Ascending aorta (tissue), 2 donors: ENCODE results near the gene PLPPR3. TPM values are rescaled to one million over a fixed set of nuclear protein-coding genes. Genes with fewer than 3 reads are reported as not detected.

Experiments used
- DNase-seq, 2 donors: peaks; one replicate each; pipeline ENCODE4 v3.0.0-alpha.2; 2019; ENCODE audit warnings: low spot score in 2 of 2
- H3K27ac ChIP-seq, 2 donors: fragments of 200-600 bp; sonication (generic); one replicate each; pipeline ENCODE4 v1.5.1; 2016 to 2017; ENCODE audit warnings: mild to moderate bottlenecking in 1 of 2
- H3K27me3 ChIP-seq: fragments of 200-600 bp; sonication (generic); one replicate; pipeline ENCODE4 v1.5.1; 2017
- H3K36me3 ChIP-seq, 2 donors: fragments of 200-600 bp; sonication (generic); one replicate each; pipeline ENCODE4 v1.5.1; 2016
- H3K4me1 ChIP-seq, 2 donors: fragments of 200-600 bp; sonication (generic); one replicate each; pipeline ENCODE4 v1.5.1; 2016 to 2017; ENCODE audit warnings: mild to moderate bottlenecking in 1 of 2
- H3K4me3 ChIP-seq, 2 donors: fragments of 200-600 bp; sonication (generic); one replicate each; pipeline ENCODE4 v1.5.1; 2016 to 2017; ENCODE audit warnings: mild to moderate bottlenecking in 1 of 2
- H3K9me3 ChIP-seq, 2 donors: fragments of 200-600 bp; sonication (generic); one replicate each; pipeline ENCODE4 v1.5.1; 2016
- intact Hi-C: fragments of 100-400 bp; cut with DNase I; formaldehyde crosslinking; loops from one replicate; pipeline ENCODE4 v1.15.1; 2023
- total RNA-seq: library from RNA; depleted of rRNA; stranded (reverse); fragments of >200 nt; gene quantifications from one replicate; pipeline ENCODE4 v1.1.0, GENCODE V29; 2016
- TF ChIP-seq, protein P1 (sequence below), 3 experiments: fragments of 200-600 bp in 2 of 3; fragments of 450-650 bp in 1 of 3; sonication (generic) in 2 of 3; IDR thresholded peaks; one replicate each; pipeline ENCODE4 v1.5.1; 2016 to 2019; ENCODE audit warnings: antibody characterized with exemption in 3 of 3, mild to moderate bottlenecking in 1 of 3, moderate library complexity in 1 of 3

Gene PLPPR3
- total RNA-seq, 1 donor from 2014 or later = not detected

DNA sequence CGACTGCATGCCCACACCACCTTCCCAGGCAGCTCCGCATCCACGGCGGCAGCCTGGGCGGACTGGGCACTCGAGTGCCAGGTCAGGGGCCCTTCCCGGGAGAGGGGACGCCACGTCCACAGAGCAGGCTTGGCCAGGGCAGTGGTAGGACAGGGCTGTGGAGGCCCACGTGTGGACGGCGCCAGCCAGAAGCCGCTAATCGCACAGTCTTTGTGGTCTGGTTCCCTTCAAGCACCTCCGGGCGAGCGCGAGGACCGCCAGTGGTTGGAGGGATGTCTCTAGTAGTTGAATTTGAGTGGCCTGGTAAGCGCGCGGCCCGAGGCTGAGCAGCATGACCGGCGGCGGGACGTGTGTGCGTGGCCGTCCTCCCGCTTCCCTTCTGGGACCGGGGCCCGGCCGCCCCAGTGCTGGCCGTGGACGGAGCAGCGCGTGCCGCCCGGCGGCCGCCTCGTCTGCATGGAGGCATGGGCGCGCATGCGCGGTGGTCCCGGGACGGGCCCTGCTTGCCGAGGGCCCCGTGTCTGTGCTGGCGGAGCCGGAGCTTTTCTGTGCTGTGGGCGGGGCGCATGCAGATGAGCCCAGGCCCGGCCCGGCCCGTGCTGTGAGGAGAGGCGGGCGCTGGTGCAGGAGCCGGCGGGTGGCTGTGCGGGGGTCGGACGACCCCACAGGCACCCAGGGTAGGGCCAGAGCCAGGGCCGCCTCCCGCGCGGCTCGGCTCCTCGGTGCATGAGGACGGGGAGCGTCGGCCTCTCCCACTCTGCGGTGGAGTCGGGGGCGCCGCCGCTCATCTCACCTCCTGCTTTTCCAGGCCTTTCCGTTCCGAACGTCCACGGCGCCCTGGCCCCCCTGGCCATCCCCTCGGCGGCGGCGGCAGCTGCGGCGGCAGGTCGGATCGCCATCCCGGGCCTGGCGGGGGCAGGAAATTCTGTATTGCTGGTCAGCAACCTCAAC lies 15.9 kb downstream of the PLPPR3 start:
- no peak overlapping the region for H3K4me3 ChIP-seq
- H3K9me3 ChIP-seq = no peaks in the 10 kb centered on the region
- no peaks in the 10 kb centered on the region for H3K27me3 ChIP-seq
- TF ChIP-seq, protein P1, sequence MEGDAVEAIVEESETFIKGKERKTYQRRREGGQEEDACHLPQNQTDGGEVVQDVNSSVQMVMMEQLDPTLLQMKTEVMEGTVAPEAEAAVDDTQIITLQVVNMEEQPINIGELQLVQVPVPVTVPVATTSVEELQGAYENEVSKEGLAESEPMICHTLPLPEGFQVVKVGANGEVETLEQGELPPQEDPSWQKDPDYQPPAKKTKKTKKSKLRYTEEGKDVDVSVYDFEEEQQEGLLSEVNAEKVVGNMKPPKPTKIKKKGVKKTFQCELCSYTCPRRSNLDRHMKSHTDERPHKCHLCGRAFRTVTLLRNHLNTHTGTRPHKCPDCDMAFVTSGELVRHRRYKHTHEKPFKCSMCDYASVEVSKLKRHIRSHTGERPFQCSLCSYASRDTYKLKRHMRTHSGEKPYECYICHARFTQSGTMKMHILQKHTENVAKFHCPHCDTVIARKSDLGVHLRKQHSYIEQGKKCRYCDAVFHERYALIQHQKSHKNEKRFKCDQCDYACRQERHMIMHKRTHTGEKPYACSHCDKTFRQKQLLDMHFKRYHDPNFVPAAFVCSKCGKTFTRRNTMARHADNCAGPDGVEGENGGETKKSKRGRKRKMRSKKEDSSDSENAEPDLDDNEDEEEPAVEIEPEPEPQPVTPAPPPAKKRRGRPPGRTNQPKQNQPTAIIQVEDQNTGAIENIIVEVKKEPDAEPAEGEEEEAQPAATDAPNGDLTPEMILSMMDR (IDR thresholded peaks at IDR 0.05) = no peak
- intact Hi-C loops = no loop called here
- H3K4me1 ChIP-seq = peaks cover 14 to 23% of the 10 kb centered on the region in 2 donors
- peaks cover 77 to 78% of the 10 kb centered on the region in 2 donors for H3K36me3 ChIP-seq
- H3K27ac ChIP-seq = no peak overlapping the region
- no peak for DNase-seq

DNA sequence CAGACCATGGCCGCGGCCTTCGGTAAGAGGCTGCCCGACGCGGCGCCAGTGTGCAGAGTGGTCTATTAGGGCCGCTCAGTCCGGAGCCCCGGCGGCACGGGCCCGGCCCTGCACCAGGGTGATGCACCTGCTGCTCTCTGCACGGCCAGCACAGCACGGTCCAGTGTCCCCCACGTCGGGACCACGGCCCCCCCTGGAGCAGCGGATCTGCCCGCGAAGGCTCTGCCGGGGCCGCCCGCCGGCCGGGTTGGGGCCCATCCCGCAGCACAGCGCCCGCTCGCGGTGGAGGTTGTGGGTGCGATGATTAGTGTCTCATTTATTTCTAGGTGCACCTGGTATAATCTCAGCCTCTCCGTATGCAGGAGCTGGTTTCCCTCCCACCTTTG lies 16.6 kb downstream of the PLPPR3 start:
- TF ChIP-seq, protein P1 (IDR thresholded peaks at IDR 0.05) = no peak
- Histone ChIP-seq H3K27me3 (no peaks in the 10 kb centered on the region), H3K27ac (no peak overlapping the region), H3K36me3 (peaks cover 71 to 76% of the 10 kb centered on the region in 2 donors), H3K4me1 (peaks cover 21 to 30% of the 10 kb centered on the region in 2 donors), H3K9me3 (no peaks in the 10 kb centered on the region), H3K4me3 (no peak overlapping the region)
- intact Hi-C loops = no loop called here
- DNase-seq = no peak

DNA sequence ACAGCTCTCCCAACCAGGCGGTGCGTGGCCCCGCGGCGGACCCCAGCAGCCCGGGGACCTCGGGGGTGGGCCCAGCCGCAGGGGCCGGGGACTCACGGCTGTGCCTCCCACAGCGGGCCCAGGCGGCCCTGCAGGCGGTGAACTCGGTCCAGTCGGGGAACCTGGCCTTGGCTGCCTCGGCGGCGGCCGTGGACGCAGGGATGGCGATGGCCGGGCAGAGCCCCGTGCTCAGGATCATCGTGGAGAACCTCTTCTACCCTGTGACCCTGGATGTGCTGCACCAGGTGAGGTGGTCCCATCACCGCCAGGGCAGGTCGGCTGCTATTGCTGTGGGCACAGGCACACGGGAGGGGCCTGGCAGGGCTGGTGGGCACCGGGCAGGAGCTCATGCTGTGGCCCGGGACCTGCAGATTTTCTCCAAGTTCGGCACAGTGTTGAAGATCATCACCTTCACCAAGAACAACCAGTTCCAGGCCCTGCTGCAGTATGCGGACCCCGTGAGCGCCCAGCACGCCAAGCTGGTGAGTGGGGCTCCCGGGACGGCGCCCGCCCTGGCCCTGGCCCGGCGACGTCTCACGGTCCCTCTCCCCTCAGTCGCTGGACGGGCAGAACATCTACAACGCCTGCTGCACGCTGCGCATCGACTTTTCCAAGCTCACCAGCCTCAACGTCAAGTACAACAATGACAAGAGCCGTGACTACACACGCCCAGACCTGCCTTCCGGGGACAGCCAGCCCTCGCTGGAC lies 17.2 kb downstream of the PLPPR3 start:
- no peak for DNase-seq
- no peak overlapping the region for H3K4me3 ChIP-seq
- TF ChIP-seq, protein P1 (IDR thresholded peaks at IDR 0.05) = no peak
- no peaks in the 10 kb centered on the region for H3K9me3 ChIP-seq
- H3K36me3 ChIP-seq = peaks cover 66 to 70% of the 10 kb centered on the region in 2 donors
- H3K4me1 ChIP-seq = peaks cover 26 to 35% of the 10 kb centered on the region in 2 donors
- no peak overlapping the region for H3K27ac ChIP-seq
- intact Hi-C loops = no loop called here
- H3K27me3 ChIP-seq = no peaks in the 10 kb centered on the region

DNA sequence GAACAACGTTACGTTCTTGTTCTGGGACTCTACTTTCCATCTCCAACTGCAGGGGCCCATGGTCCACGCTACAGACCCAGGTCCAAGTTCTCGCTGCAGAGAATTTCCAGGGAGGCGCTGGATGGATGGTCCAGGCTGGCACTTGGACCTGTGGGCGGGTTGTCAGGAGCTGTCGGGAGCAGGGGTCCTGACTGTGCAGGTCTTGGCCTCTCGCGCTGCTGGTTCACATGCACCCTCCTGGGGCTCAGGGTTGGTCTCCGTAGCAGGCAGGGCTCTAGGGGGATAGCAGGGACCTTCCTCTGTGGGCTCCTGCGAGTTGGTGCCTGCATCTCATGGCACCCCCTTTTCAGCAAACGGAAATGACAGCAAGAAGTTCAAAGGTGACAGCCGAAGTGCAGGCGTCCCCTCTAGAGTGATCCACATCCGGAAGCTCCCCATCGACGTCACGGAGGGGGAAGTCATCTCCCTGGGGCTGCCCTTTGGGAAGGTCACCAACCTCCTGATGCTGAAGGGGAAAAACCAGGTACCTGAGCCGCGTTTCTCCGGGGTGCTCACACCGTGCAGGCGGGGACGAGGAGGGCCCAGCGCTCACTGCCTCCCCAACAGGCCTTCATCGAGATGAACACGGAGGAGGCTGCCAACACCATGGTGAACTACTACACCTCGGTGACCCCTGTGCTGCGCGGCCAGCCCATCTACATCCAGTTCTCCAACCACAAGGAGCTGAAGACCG lies 17.9 kb downstream of the PLPPR3 start:
- Histone ChIP-seq H3K36me3 (peaks cover 58 to 63% of the 10 kb centered on the region in 2 donors), H3K4me1 (peaks cover 33 to 43% of the 10 kb centered on the region in 2 donors), H3K9me3 (no peaks in the 10 kb centered on the region), H3K27ac (no peak overlapping the region), H3K4me3 (no peak overlapping the region), H3K27me3 (no peaks in the 10 kb centered on the region)
- no peak for DNase-seq
- TF ChIP-seq, protein P1 (IDR thresholded peaks at IDR 0.05) = no peak
- intact Hi-C loops = no loop called here

DNA sequence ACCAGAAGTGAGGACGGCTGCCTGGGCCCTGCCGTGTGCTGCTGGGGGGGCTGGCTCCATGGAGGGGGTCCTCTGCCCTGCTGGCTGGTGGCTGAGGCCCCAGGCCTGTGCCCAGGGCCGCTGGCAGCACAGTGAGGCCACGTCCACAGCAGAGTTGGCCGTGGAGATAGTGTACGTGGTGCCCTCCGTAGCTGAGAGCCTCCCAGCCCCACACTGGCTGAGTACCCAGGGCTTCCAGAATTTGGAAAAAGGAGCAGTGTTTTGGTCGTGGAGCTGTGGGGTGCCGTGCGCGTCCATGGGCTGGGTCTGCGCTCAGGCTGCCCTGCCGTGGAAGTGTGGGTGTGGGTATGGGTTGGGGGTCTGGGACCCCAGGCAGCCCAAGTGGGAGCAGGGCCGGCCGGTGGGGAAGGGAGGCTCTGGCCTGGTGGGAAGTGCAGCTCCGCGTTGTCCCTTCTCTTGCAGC lies 18.6 kb downstream of the PLPPR3 start:
- Histone ChIP-seq H3K4me1 (peaks cover 34 to 47% of the 10 kb centered on the region in 2 donors), H3K36me3 (peaks cover 51 to 55% of the 10 kb centered on the region in 2 donors), H3K27me3 (no peaks in the 10 kb centered on the region), H3K27ac (no peak overlapping the region), H3K9me3 (no peaks in the 10 kb centered on the region), H3K4me3 (no peak overlapping the region)
- no peak for DNase-seq
- TF ChIP-seq, protein P1 (IDR thresholded peaks at IDR 0.05) = no peak
- intact Hi-C loops = no loop called here
